D721Med (cell line): Measurements from ENCODE around the gene KLF3.

ENCODE experiments used
- DNase-seq: peaks from one replicate; pipeline ENCODE4 v3.0.0; 2011; ENCODE audit warnings: low spot score; ENCODE audit not compliant: insufficient read length
- FAIRE-seq: peaks from 2 replicates; lab custom pipeline; 2011; peaks lifted over from hg19 to GRCh38; lab: Jason Lieb, UNC
- CTCF ChIP-seq: IDR thresholded peaks from 2 replicates; pipeline ENCODE4 v1.5.1; 2012; ENCODE audit warnings: mild to moderate bottlenecking, control low read depth; ENCODE audit not compliant: insufficient read depth; ENCODE audit errors: missing control alignments

Gene KLF3

DNA sequence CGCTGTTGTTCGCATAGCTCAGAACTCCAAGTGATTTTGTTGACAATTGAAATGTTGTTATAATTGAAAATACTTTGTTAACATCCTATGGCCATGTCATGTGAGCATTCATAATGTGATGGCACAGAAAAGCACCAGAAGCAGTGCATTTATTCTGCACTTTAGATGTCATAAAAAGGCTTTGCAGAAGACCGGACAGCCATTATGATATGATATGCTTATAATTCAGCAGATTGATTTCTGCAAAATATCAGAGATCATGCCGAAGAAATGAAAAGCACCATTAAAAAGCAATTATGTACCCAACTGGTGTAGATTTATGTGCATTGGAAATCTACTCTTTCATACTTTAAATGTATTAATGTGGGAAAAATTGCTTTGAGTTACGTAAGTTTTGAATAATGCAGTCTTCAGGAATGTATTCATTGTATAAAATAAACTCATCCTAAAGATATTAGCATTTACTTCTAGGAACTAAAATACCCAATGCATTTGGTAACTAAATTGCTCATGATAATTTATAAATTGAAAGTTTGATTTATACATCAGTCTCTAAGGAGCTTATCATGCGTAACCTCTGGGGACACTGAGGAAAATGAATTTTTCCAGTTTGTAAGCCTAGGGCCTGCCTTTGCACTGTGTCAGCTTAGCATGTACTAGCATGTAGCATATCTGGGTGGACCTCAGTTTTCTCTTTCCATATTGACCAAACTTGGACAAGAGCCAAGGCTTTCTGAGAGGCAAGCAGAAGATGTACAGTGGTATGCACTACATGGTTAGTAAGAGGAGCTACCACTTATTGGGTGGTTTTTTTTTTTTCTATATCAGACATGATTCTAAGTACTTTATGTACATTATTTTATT, 75.2 kb downstream of the KLF3 start:
- TF ChIP-seq CTCF: no peak
- DNase-seq (no peak), FAIRE-seq (no peak)

- no peak for TF ChIP-seq CTCF
- FAIRE-seq (no peak), DNase-seq (no peak)
These were observed 76.3 kb downstream of the KLF3 start for GRCh38 chr4:38740303-38740702.

GRCh38 chr4:38743866-38744265, 79.9 kb downstream of the KLF3 start:
- DNase-seq: no peak
- TF ChIP-seq CTCF: no peak
- no peak for FAIRE-seq

GRCh38 chr4:38745881-38746280, 81.9 kb downstream of the KLF3 start:
- TF ChIP-seq CTCF: no peak
- FAIRE-seq (no peak), DNase-seq (no peak)

GRCh38 chr4:38747629-38748028, 83.6 kb downstream of the KLF3 start:
- TF ChIP-seq CTCF: no peak
- no peak for FAIRE-seq

GRCh38 chr4:38749336-38749735, 85.3 kb downstream of the KLF3 start:
- FAIRE-seq (no peak), DNase-seq (no peak)
- no peak for TF ChIP-seq CTCF

More at GRCh38 chr4:38747629-38748028, 83.6 kb downstream of the KLF3 start:
- DNase-seq: no peak
